T47D (cell line): Measurements from ENCODE around the gene KRTAP29-1.
A peak's percentile ranks its signal among the peaks of the same experiment; 100 is the strongest.

Source experiments
- DNase-seq, 2 experiments: peaks; one replicate each; pipeline versions ENCODE4 v3.0.0 to v3.0.0-alpha.2; 2011 to 2012; ENCODE audit warnings: low read depth in 1 of 2, low spot score in 1 of 2
- JUND ChIP-seq: IDR thresholded peaks from 2 replicates; pipeline ENCODE4 v1.6.1; 2012; ENCODE audit warnings: low read depth
- in situ Hi-C: cut with HindIII; loops from 2 replicates; pipeline ENCODE4 v1.10.0; 2016; ENCODE audit warnings: low sequenced_read_pairs, low pct_unique_long_range_greater_than_20kb

Gene KRTAP29-1

GRCh38 chr17:41338961-41339485 lies 36.4 kb upstream of the KRTAP29-1 start:
- in situ Hi-C loops = no loop called here
- peak in 1 of 2 experiments; percentile 88 for DNase-seq
- TF ChIP-seq JUND = no peak

GRCh38 chr17:41335747-41336146 lies 33.1 kb upstream of the KRTAP29-1 start:
- in situ Hi-C loops = no loop called here
- TF ChIP-seq JUND = no peak
- no peak for DNase-seq

- no peak for TF ChIP-seq JUND
- in situ Hi-C loops = no loop called here
These were observed 32.0 kb upstream of the KRTAP29-1 start for GRCh38 chr17:41334385-41335305.

GRCh38 chr17:41333836-41334235 lies 31.2 kb upstream of the KRTAP29-1 start:
- TF ChIP-seq JUND = no peak
- in situ Hi-C loops = no loop called here
- DNase-seq = no peak

More at GRCh38 chr17:41334385-41335305, 32.0 kb upstream of the KRTAP29-1 start:
- DNase-seq = peak in 1 of 2 experiments; percentile 38

- TF ChIP-seq JUND = no peak
- in situ Hi-C loops = no loop called here
- no peak for DNase-seq
These were observed 30.4 kb upstream of the KRTAP29-1 start for GRCh38 chr17:41333098-41333497.

- TF ChIP-seq JUND = no peak
- in situ Hi-C loops = no loop called here
- DNase-seq = no peak
These were observed 29.6 kb upstream of the KRTAP29-1 start for GRCh38 chr17:41332239-41332638.

GRCh38 chr17:41331606-41332005 lies 29.0 kb upstream of the KRTAP29-1 start:
- in situ Hi-C loops = no loop called here
- no peak for TF ChIP-seq JUND
- DNase-seq = no peak

- in situ Hi-C loops = no loop called here
- DNase-seq = peak; percentile 56 to 89
These were observed 26.8 kb upstream of the KRTAP29-1 start for GRCh38 chr17:41329279-41329948.

GRCh38 chr17:41328207-41328606 lies 25.6 kb upstream of the KRTAP29-1 start:
- DNase-seq = no peak
- in situ Hi-C loops = no loop called here
- TF ChIP-seq JUND = no peak

More at GRCh38 chr17:41329279-41329948, 26.8 kb upstream of the KRTAP29-1 start:
- no peak for TF ChIP-seq JUND

GRCh38 chr17:41327411-41328120 lies 24.9 kb upstream of the KRTAP29-1 start:
- in situ Hi-C loops = no loop called here
- TF ChIP-seq JUND = no peak
- no peak for DNase-seq

- in situ Hi-C loops = no loop called here
- no peak for DNase-seq
- TF ChIP-seq JUND = no peak
These were observed 23.8 kb upstream of the KRTAP29-1 start for GRCh38 chr17:41326173-41327145.
